SK-N-SH (cell line): Measurements from ENCODE around the gene AKT1S1. TPM values are rescaled to one million over a fixed set of nuclear protein-coding genes. Genes with fewer than 3 reads are reported as not detected.

ENCODE experiments used
- CTCF ChIA-PET: fragments of 300-600, 350-600 bp; formaldehyde crosslinking; extraction: SDS; loops from one replicate; lab custom pipeline; 2021; lab: Yijun Ruan, JAX
- POLR2A ChIA-PET: fragments of 350-600 bp; sonication (Branson Sonifier 250); formaldehyde crosslinking; extraction: SDS; loops from one replicate; lab custom pipeline; 2020; ENCODE audit warnings: antibody characterized with exemption, inconsistent platforms; lab: Yijun Ruan, JAX
- DNase-seq: peaks from one replicate; pipeline ENCODE4 v3.0.0; 2012
- H2AFZ ChIP-seq: fragments of 200-600 bp; sonication (generic); 2 replicates; pipeline ENCODE4 v1.8.1; 2016; ENCODE audit warnings: antibody characterized with exemption, mild to moderate bottlenecking, low read depth
- H3F3A ChIP-seq: fragments of 200-600 bp; sonication (generic); replicated peaks from 2 replicates; pipeline ENCODE3; 2016; ENCODE audit warnings: antibody characterized with exemption, mild to moderate bottlenecking; ENCODE audit not compliant: insufficient read depth
- H3K27ac ChIP-seq, 2 experiments: fragments of 200-500 bp in 1 of 2; fragments of 200-600 bp in 1 of 2; sonication (Bioruptor generic) in 1 of 2; sonication (generic), shearing (Covaris generic) in 1 of 2; 2 replicates each; pipeline versions ENCODE4 v1.5.1 to v1.6.1; 2014 to 2016; ENCODE audit warnings: low read depth in 2 of 2, inconsistent platforms in 1 of 2, low read length in 1 of 2, mild to moderate bottlenecking in 1 of 2, mixed read lengths in 1 of 2
- H3K27me3 ChIP-seq: fragments of 200-600 bp; sonication (generic), shearing (Covaris generic); 2 replicates; pipeline ENCODE4 v1.6.1; 2016; ENCODE audit warnings: mixed run types; ENCODE audit not compliant: insufficient read depth
- H3K36me3 ChIP-seq, 2 experiments: fragments of 200-500 bp in 1 of 2; fragments of 200-600 bp in 1 of 2; sonication (Bioruptor generic) in 1 of 2; sonication (generic) in 1 of 2; replicated peaks in 1 of 2; 2 replicates each; pipeline versions ENCODE3 to v1.5.1; 2014 to 2016; ENCODE audit warnings: low read length in 1 of 2, mild to moderate bottlenecking in 1 of 2; ENCODE audit not compliant: insufficient read depth in 2 of 2, control insufficient read depth in 1 of 2
- H3K4me1 ChIP-seq, 2 experiments: fragments of 200-500 bp in 1 of 2; fragments of 200-600 bp in 1 of 2; sonication (Bioruptor generic) in 1 of 2; sonication (generic), shearing (Covaris generic) in 1 of 2; 2 replicates each; pipeline versions ENCODE4 v1.5.1 to v1.6.1; 2014 to 2016; ENCODE audit warnings: low read depth in 1 of 2, low read length in 1 of 2, mixed run types in 1 of 2; ENCODE audit not compliant: insufficient read depth in 2 of 2, control insufficient read depth in 1 of 2
- H3K4me2 ChIP-seq: fragments of 200-600 bp; sonication (generic), shearing (Covaris generic); 2 replicates; pipeline ENCODE4 v1.6.1; 2017; ENCODE audit warnings: mixed run types
- H3K4me3 ChIP-seq, 2 experiments: fragments of 200-500 bp in 1 of 2; fragments of 200-600 bp in 1 of 2; sonication (Bioruptor generic) in 1 of 2; sonication (generic), shearing (Covaris generic) in 1 of 2; 2 replicates each; pipeline versions ENCODE4 v1.5.1 to v1.8.1; 2014 to 2016; ENCODE audit warnings: low read depth in 2 of 2, inconsistent platforms in 1 of 2, low read length in 1 of 2, mild to moderate bottlenecking in 1 of 2, mixed read lengths in 1 of 2, moderate library complexity in 1 of 2
- H3K79me2 ChIP-seq: fragments of 200-600 bp; sonication (generic); 2 replicates; pipeline ENCODE4 v1.8.1; 2017; ENCODE audit warnings: mild to moderate bottlenecking; ENCODE audit not compliant: insufficient read depth
- H3K9ac ChIP-seq: fragments of 200-600 bp; sonication (generic); 2 replicates; pipeline ENCODE4 v1.6.1; 2017; ENCODE audit warnings: mixed run types
- H3K9me2 ChIP-seq: fragments of 200-600 bp; sonication (generic); 2 replicates; pipeline ENCODE4 v1.6.1; 2017; ENCODE audit warnings: mixed run types
- H3K9me3 ChIP-seq: fragments of 200-600 bp; sonication (generic); 2 replicates; pipeline ENCODE4 v1.6.1; 2017; ENCODE audit warnings: mixed run types, mild to moderate bottlenecking, moderate library complexity
- H4K20me1 ChIP-seq: fragments of 200-600 bp; sonication (generic); 2 replicates; pipeline ENCODE4 v1.6.1; 2017; ENCODE audit warnings: mild to moderate bottlenecking, mixed run types; ENCODE audit not compliant: insufficient read depth
- CHD2 ChIP-seq: fragments of 150-350 bp; IDR thresholded peaks from 2 replicates; pipeline ENCODE4 v1.6.1; 2018; ENCODE audit warnings: low read length; ENCODE audit not compliant: partially characterized antibody
- CTCF ChIP-seq: fragments of 200-600 bp; sonication (generic); IDR thresholded peaks from 2 replicates; pipeline ENCODE4 v1.6.1; 2017; ENCODE audit warnings: antibody characterized with exemption, mild to moderate bottlenecking, moderate library complexity
- EP300 ChIP-seq, 2 experiments: IDR thresholded peaks; 2 replicates each; pipeline versions ENCODE4 v1.4.0 to v1.6.1; 2012; ENCODE audit warnings: borderline replicate concordance in 1 of 2, low read depth in 1 of 2, low read length in 1 of 2
- EZH2phosphoT487 ChIP-seq: fragments of 200-600 bp; sonication (generic); IDR thresholded peaks from 2 replicates; pipeline ENCODE4 v1.6.1; 2017; ENCODE audit warnings: low read depth, mixed run types, mild to moderate bottlenecking, antibody characterized with exemption, moderate library complexity, borderline replicate concordance
- FOXJ3 ChIP-seq: sonication (generic); formaldehyde crosslinking; IDR thresholded peaks from 2 replicates; pipeline ENCODE4 v1.5.1; 2020; ENCODE audit warnings: mild to moderate bottlenecking, missing genetic modification reagents
- FOXM1 ChIP-seq: IDR thresholded peaks from 2 replicates; pipeline ENCODE4 v1.4.0; 2012; ENCODE audit warnings: low read depth, mild to moderate bottlenecking
- GABPA ChIP-seq: IDR thresholded peaks from 2 replicates; pipeline ENCODE4 v1.4.0; 2012; ENCODE audit warnings: low read depth, mild to moderate bottlenecking
- JUND ChIP-seq: IDR thresholded peaks from 2 replicates; pipeline ENCODE4 v1.4.0; 2012
- MEF2A ChIP-seq: IDR thresholded peaks from 2 replicates; pipeline ENCODE4 v1.4.0; 2012; ENCODE audit warnings: low read depth, borderline replicate concordance
- MXI1 ChIP-seq: IDR thresholded peaks from 2 replicates; pipeline ENCODE4 v1.6.1; 2012; ENCODE audit warnings: mild to moderate bottlenecking, low read depth, low read length, improper control_type of control experiment
- PBX3 ChIP-seq: IDR thresholded peaks from 2 replicates; pipeline ENCODE4; 2012
- POLR2AphosphoS5 ChIP-seq: IDR thresholded peaks from 2 replicates; pipeline ENCODE4 v1.6.1; 2012; ENCODE audit warnings: low read depth, low read length
- RAD21 ChIP-seq: IDR thresholded peaks from 2 replicates; pipeline ENCODE4 v1.6.1; 2012; ENCODE audit warnings: mild to moderate bottlenecking, low read length
- RFX5 ChIP-seq: IDR thresholded peaks from 2 replicates; pipeline ENCODE4 v1.6.1; 2012; ENCODE audit warnings: mild to moderate bottlenecking, improper control_type of control experiment, low read length
- SIN3A ChIP-seq: IDR thresholded peaks from 2 replicates; pipeline ENCODE4 v1.6.1; 2012; ENCODE audit warnings: low read depth, mild to moderate bottlenecking, low read length, moderate library complexity, borderline replicate concordance
- SMC3 ChIP-seq: IDR thresholded peaks from 2 replicates; pipeline ENCODE4 v1.6.1; 2012; ENCODE audit warnings: low read depth, low read length, improper control_type of control experiment
- WGBS: methylation state at CpG from one replicate; pipeline ENCODE4 v1.1.6; 2017; ENCODE audit warnings: low lambda C conversion rate; 5-methylcytosine and 5-hydroxymethylcytosine counted together
- polyA plus RNA-seq, 3 experiments: library from polyadenylated mRNA; depleted of rRNA; stranded (reverse); fragments of >200 nt; gene quantifications; 2 replicates each; pipeline ENCODE4 v1.2.3, GENCODE V29; 2012
- TF ChIP-seq, protein P1 (sequence below): fragments of 150-350 bp; IDR thresholded peaks from 2 replicates; pipeline ENCODE4 v1.6.1; 2017; ENCODE audit warnings: antibody characterized with exemption, low read length, low read depth, borderline replicate concordance
- TF ChIP-seq, protein P2 (sequence below): IDR thresholded peaks from 2 replicates; pipeline ENCODE4 v1.6.1; 2012; ENCODE audit warnings: mild to moderate bottlenecking, low read depth, low read length, moderate library complexity
- TF ChIP-seq, protein P3 (sequence below): IDR thresholded peaks from 2 replicates; pipeline ENCODE4 v1.4.0; 2012; ENCODE audit warnings: low read depth, borderline replicate concordance
- TF ChIP-seq, protein P4 (sequence below): fragments of 150-350 bp; IDR thresholded peaks from 2 replicates; pipeline ENCODE4 v1.6.1; 2016; ENCODE audit warnings: mild to moderate bottlenecking, low read depth, low read length

Gene AKT1S1
- polyA plus RNA-seq, 1 of the 3 experiments (the other 2 are of a cell fraction): 63.7 TPM

GRCh38 chr19:49864890-49865289 lies 12.3 kb downstream of the AKT1S1 start:
- ChIA-PET CTCF (interaction anchor here (1.1 to 3.4 kb wide), 3 partner anchors 11 to 193 kb away, joined by 3 to 20 read pairs (median 4); partner anchors contain the start of gene PTOV1), POLR2A (interaction anchor here (0.6 to 2.6 kb wide), 4 partner anchors 10 to 174 kb away, joined by 3 to 25 read pairs (median 6); partner anchors contain the start of genes CPT1C, FUZ and PTOV1)

More at GRCh38 chr19:49864890-49865289, 12.3 kb downstream of the AKT1S1 start:
- no peak for DNase-seq
- Histone ChIP-seq H3K9me3 (no peaks in the 10 kb centered on the region), H4K20me1 (peaks cover 20% of the 10 kb centered on the region), H3F3A (peaks cover 26% of the 10 kb centered on the region), H3K27me3 (no peaks in the 10 kb centered on the region), H2AFZ (no peak overlapping the region), H3K4me1 (peaks cover 27 to 34% of the 10 kb centered on the region in 2 experiments; a peak in 3 of 4 replicates), H3K79me2 (peaks cover 42% of the 10 kb centered on the region), H3K9me2 (no peaks in the 10 kb centered on the region), H3K4me3 (peak overlapping the region; percentile 20 to 91; a peak in 3 of 4 replicates), H3K4me2 (peak overlapping the region; percentile 96), H3K9ac (no peak overlapping the region), H3K36me3 (peaks cover 25 to 42% of the 10 kb centered on the region in 2 experiments), H3K27ac (no peak overlapping the region)
- TF ChIP-seq FOXJ3 (CRISPR knock-in tag) (no peak), CTCF (no peak), SMC3 (no peak), CHD2 (no peak), SIN3A (no peak), FOXM1 (no peak), JUND (no peak), MXI1 (no peak), EP300 (IDR thresholded peaks at IDR 0.05; ENCODE audit: borderline replicate concordance in 1 of 2, low read depth in 1 of 2, low read length in 1 of 2) (no peak), GABPA (no peak), EZH2phosphoT487 (no peak), PBX3 (no peak), POLR2AphosphoS5 (no peak), MEF2A (no peak), RAD21 (no peak), RFX5 (no peak)
- TF ChIP-seq, protein P1, sequence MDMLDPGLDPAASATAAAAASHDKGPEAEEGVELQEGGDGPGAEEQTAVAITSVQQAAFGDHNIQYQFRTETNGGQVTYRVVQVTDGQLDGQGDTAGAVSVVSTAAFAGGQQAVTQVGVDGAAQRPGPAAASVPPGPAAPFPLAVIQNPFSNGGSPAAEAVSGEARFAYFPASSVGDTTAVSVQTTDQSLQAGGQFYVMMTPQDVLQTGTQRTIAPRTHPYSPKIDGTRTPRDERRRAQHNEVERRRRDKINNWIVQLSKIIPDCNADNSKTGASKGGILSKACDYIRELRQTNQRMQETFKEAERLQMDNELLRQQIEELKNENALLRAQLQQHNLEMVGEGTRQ: no peak
- TF ChIP-seq, protein P2, sequence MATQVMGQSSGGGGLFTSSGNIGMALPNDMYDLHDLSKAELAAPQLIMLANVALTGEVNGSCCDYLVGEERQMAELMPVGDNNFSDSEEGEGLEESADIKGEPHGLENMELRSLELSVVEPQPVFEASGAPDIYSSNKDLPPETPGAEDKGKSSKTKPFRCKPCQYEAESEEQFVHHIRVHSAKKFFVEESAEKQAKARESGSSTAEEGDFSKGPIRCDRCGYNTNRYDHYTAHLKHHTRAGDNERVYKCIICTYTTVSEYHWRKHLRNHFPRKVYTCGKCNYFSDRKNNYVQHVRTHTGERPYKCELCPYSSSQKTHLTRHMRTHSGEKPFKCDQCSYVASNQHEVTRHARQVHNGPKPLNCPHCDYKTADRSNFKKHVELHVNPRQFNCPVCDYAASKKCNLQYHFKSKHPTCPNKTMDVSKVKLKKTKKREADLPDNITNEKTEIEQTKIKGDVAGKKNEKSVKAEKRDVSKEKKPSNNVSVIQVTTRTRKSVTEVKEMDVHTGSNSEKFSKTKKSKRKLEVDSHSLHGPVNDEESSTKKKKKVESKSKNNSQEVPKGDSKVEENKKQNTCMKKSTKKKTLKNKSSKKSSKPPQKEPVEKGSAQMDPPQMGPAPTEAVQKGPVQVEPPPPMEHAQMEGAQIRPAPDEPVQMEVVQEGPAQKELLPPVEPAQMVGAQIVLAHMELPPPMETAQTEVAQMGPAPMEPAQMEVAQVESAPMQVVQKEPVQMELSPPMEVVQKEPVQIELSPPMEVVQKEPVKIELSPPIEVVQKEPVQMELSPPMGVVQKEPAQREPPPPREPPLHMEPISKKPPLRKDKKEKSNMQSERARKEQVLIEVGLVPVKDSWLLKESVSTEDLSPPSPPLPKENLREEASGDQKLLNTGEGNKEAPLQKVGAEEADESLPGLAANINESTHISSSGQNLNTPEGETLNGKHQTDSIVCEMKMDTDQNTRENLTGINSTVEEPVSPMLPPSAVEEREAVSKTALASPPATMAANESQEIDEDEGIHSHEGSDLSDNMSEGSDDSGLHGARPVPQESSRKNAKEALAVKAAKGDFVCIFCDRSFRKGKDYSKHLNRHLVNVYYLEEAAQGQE: no peak
- TF ChIP-seq, protein P3, sequence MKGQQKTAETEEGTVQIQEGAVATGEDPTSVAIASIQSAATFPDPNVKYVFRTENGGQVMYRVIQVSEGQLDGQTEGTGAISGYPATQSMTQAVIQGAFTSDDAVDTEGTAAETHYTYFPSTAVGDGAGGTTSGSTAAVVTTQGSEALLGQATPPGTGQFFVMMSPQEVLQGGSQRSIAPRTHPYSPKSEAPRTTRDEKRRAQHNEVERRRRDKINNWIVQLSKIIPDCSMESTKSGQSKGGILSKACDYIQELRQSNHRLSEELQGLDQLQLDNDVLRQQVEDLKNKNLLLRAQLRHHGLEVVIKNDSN: no peak
- TF ChIP-seq, protein P4, sequence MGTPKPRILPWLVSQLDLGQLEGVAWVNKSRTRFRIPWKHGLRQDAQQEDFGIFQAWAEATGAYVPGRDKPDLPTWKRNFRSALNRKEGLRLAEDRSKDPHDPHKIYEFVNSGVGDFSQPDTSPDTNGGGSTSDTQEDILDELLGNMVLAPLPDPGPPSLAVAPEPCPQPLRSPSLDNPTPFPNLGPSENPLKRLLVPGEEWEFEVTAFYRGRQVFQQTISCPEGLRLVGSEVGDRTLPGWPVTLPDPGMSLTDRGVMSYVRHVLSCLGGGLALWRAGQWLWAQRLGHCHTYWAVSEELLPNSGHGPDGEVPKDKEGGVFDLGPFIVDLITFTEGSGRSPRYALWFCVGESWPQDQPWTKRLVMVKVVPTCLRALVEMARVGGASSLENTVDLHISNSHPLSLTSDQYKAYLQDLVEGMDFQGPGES: no peak
- WGBS: 83% methylated on average over 10 of the region's 13 CpGs
